ENCODE results near the gene USP46.

The USP46 gene

DNA sequence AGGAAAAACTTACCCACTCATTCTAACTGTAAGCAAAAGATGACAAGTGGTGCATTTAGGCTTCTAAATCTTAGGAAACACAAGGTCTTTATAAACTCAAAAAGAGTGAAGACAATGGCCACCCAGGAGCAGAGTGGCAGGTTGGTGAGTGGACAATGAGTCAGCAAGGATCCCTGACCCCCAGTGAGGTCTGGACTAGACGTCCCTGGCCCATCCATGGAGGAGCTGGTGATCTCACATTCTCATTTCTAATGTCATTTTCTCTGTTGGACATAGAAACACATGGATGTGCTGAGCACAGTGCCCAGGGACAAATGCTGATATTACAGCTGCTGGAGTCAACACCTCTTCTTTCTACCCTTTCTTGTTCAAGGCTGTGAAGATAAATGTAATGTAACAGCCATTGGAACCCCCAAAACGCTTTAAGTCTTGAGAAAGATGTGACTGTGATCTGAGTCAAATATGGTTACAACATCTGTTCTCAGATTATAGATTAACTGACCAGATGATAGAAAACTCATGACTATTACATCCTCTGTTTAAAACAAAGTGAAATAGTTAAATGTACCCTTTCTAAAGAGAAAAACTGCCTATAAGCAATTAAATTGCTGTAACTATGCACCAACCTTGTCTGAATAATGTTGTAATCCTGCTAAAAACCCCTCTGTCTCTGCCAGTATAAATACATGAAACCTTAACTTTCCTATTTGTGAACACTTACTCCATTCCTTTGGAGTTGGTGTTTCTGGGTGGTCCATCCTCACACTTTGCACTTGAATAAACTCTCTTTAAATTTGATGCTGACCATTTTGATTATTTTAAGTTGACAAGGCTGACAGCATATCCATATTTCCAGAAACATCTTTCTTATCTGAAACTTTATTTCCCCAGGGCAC is 92.7 kb downstream of the USP46 start:
- H3K27ac ChIP-seq, result no peak overlapping the region
- TF ChIP-seq ZFX (IDR thresholded peaks at IDR 0.05), result no peak
- TF ChIP-seq, protein P1, sequence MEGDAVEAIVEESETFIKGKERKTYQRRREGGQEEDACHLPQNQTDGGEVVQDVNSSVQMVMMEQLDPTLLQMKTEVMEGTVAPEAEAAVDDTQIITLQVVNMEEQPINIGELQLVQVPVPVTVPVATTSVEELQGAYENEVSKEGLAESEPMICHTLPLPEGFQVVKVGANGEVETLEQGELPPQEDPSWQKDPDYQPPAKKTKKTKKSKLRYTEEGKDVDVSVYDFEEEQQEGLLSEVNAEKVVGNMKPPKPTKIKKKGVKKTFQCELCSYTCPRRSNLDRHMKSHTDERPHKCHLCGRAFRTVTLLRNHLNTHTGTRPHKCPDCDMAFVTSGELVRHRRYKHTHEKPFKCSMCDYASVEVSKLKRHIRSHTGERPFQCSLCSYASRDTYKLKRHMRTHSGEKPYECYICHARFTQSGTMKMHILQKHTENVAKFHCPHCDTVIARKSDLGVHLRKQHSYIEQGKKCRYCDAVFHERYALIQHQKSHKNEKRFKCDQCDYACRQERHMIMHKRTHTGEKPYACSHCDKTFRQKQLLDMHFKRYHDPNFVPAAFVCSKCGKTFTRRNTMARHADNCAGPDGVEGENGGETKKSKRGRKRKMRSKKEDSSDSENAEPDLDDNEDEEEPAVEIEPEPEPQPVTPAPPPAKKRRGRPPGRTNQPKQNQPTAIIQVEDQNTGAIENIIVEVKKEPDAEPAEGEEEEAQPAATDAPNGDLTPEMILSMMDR (conservative IDR thresholded peaks at IDR 0.05), result no peak

DNA sequence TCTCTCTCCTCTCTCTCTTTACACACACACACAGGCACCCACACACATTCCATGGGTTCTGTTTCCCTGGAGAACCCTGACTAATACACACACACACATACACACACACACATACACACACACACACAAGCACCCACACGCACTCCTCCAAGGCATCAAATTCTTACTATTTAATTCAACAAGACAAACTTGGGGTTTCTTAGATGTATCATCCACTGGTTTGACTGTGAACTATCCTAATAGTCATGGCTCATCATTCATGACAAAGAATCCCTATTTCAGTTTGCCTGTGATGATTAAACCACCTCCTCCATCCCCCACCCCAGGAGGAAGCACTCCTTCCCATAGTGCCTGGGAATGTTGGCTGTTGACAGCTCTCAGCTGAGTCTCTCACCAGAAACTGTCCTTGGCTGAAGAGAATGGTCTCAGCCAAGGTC is 98.2 kb downstream of the USP46 start:
- no peak overlapping the region for H3K27ac ChIP-seq
- no peak for TF ChIP-seq ZFX (IDR thresholded peaks at IDR 0.05)
- TF ChIP-seq, protein P1 (conservative IDR thresholded peaks at IDR 0.05), result no peak

DNA sequence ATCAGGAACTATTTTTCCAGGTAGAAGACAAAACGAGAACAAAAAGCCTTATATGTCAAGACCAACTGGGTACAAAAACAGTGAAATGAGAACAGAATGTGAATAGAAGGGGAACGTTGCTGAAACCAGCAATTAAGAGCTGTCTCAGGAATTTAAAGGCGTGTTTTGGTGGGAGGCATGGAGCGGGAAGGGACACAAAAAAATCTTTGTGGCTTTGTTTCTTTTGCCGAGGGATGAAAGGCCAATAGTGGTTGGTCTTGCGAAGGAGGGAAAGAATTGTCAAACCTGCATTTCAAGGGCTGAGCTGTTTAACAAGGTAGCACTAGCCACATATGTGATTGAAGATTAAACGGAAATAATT is 103.8 kb downstream of the USP46 start:
- TF ChIP-seq, protein P1 (conservative IDR thresholded peaks at IDR 0.05), result no peak
- TF ChIP-seq ZFX (IDR thresholded peaks at IDR 0.05), result no peak
- H3K27ac ChIP-seq, result no peak overlapping the region

DNA sequence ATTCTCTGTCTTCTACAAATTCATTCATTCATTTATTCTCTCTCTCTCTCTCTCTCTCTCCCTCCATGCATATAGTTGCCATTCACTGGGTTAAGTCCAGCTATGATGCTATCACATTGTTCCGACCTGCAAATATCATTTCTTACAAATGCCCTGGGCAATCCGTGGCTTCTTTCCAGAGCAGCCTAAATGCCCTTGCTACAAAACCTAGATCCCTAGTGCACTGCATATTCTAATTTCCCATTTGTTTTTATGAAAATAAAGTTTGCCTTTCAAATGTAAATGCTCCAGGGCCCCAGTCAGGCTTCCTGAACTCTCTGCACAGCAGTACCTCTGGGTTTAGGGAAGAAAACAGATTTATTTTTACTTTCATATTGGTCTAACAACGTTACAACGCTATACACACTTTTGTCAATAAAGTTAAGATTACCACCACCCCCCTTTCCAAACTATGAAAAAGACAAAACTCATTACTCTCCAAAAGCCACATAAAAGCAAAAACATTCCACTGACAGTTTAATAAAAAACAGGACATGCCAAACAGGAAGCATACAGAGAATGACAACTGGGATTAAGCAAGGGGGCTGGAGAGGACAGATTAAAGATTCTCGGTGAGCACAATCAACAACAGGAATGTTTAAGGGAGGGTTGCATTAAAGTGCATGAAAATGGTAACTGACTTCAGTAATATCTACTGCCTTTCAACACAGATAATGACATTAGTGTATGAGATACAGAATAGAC is 104.3 kb downstream of the USP46 start:
- H3K27ac ChIP-seq, result no peak overlapping the region
- TF ChIP-seq, protein P1 (conservative IDR thresholded peaks at IDR 0.05), result no peak
- no peak for TF ChIP-seq ZFX (IDR thresholded peaks at IDR 0.05)

DNA sequence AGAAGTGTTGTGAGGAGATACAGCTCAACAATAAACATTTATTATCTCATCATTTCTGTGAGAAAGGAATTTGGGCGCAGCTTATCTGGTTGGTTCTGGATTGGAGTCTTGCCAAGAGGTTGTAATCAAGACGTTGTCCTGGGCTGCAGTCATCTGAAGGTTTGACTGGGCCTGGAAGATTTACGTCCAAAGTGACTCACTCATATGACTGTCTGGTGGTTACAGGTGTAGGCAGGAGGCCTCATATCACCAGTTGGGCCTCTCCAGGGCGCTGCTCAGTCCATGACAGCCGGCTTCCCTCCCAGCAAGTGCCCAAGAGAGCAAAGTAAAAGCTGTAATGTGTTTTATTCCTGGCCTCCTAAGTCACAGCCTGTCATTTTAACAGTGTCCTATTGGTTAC is 106.3 kb downstream of the USP46 start:
- TF ChIP-seq ZFX (IDR thresholded peaks at IDR 0.05), result no peak
- TF ChIP-seq, protein P1 (conservative IDR thresholded peaks at IDR 0.05), result no peak

DNA sequence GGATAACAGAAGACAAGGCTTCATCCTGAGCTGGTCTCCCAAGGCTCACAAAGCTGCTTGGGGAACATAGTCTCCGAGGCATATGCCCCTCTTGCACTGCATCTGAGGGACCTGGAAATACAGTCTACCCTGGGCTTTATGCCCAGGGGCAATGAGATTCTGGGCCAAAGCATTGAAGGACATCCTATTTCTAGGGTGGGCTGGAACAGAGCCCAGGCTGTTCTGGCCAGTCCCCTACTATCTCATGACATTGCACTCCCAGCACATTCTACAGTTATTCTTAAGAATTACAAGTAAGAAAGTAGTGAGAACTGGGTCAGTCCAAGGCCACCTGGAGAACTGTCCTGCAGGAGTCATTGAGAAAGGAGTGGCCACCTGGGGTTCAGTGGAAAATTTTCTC is 107.6 kb downstream of the USP46 start:
- no peak for TF ChIP-seq ZFX (IDR thresholded peaks at IDR 0.05)
- TF ChIP-seq, protein P1 (conservative IDR thresholded peaks at IDR 0.05), result no peak
- no peak overlapping the region for H3K27ac ChIP-seq

More for the DNA sequence above, 106.3 kb downstream of the USP46 start:
- no peak overlapping the region for H3K27ac ChIP-seq

DNA sequence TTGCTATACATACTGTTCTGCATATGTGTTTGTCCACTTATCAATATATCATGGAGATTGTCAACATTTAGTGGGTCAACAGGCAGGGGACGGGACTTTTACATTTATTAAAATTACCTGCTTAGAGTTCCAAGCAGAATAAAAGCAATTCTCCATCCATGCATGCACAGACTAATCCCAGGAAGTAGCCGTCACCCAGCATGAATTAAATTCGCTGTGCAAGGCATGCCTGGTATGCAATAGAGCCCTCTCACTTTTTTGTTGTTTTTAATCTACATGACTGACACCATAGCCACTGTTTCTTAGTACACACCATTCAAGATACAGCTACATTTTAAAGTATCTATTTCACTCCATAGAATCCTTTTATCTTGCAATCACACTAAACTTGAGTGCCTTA is 108.9 kb downstream of the USP46 start:
- H3K27ac ChIP-seq, result no peak overlapping the region
- no peak for TF ChIP-seq ZFX (IDR thresholded peaks at IDR 0.05)
- TF ChIP-seq, protein P1 (conservative IDR thresholded peaks at IDR 0.05), result no peak
